SK-N-MC (cell line): Measurements from ENCODE around the gene CRLF3.
"Not testable (repeated sequence)": the region's sequence is repeated elsewhere in the genome, so short reads cannot be mapped to it uniquely, and the experiment has no call there.

Source experiments
- DNase-seq: peaks from one replicate; pipeline ENCODE4 v3.0.0-alpha.2; 2011; ENCODE audit warnings: low read depth, low spot score
- H3K27ac ChIP-seq: fragments of 200-600 bp; sonication (generic); 2 replicates; pipeline ENCODE4 v1.5.1; 2016; ENCODE audit warnings: mixed run types
- H3K36me3 ChIP-seq: fragments of 200-600 bp; sonication (generic); 2 replicates; pipeline ENCODE4 v1.6.1; 2017; ENCODE audit warnings: antibody characterized with exemption, low read length, mixed read lengths; ENCODE audit not compliant: insufficient read depth
- H3K4me3 ChIP-seq: fragments of 200-600 bp; sonication (generic); 2 replicates; pipeline ENCODE4 v1.5.1; 2016
- H3K9ac ChIP-seq: fragments of 200-600 bp; sonication (generic); 2 replicates; pipeline ENCODE4 v1.8.0; 2017; ENCODE audit warnings: mixed run types, mixed read lengths; ENCODE audit not compliant: insufficient read length
- H3K9me3 ChIP-seq: fragments of 200-600 bp; sonication (generic); 2 replicates; pipeline ENCODE4 v1.6.1; 2017; ENCODE audit warnings: low read depth, mild to moderate bottlenecking, antibody characterized with exemption, low read length, moderate library complexity, mixed read lengths
- EZH2 ChIP-seq: fragments of 200-600 bp; sonication (generic); IDR thresholded peaks from one replicate; pipeline ENCODE4 v1.6.1; 2017; ENCODE audit warnings: antibody characterized with exemption
- FOXP2 ChIP-seq: optimal IDR thresholded peaks from 2 replicates; pipeline ENCODE3; 2011; ENCODE audit warnings: mild to moderate bottlenecking, moderate library complexity; ENCODE audit not compliant: insufficient read depth; ENCODE audit errors: extremely low read length, control extremely low read depth
- POLR2AphosphoS5 ChIP-seq: IDR thresholded peaks from 2 replicates; pipeline ENCODE4 v1.6.1; 2012; ENCODE audit warnings: mild to moderate bottlenecking, low read depth, low read length, borderline replicate concordance

CRLF3 gene

DNA sequence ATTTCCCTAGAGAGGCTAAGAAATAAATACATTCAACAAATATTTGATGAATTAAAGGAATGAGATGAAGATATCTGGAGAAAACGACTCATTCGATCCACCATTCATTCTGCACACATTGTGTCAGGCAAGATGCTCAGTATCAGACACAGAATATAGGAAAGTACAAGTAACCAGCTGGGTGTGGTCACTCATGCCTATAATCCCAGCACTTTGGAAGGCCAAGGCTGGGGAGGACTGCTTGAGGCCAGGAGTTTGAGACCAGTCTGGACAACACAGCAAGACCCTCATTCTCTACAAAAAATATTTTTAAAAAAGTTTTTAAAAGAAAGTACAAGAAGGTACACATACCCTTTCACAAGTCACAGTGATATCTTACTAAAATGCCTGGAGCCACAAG is 42.3 kb downstream of the CRLF3 start:
- Histone ChIP-seq H3K36me3 (peaks cover 67% of the 10 kb centered on the region), H3K27ac (peak overlapping the region; percentile 60; the same call in 1 of the 2 replicates), H3K4me3 (no peak overlapping the region), H3K9ac (no peak overlapping the region), H3K9me3 (no peaks in the 10 kb centered on the region)
- no peak for TF ChIP-seq EZH2
- TF ChIP-seq POLR2AphosphoS5 = 0 out of 2 replicates have a peak, but pooled peaks have one; percentile 13
- no peak for DNase-seq

DNA sequence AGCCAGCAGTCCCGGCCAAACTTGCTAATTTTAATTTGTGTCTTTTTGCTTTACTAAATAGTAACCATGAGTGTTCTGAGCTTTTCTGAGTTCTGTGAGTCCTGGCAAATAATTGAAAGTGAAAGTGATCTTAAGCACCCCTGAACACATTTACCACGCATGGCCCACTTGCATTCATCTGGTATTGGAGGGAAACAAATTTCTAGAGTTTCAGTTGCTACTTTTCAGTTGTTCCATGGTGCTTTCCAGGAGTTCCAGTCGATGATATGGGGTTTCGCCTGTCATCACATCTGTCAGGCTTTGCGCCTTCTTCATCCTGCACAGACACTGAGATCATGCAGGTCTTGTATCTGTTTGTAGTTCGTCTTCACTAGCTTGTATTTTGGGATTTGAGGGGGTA is 44.1 kb downstream of the CRLF3 start:
- no peak overlapping the region for H3K9ac ChIP-seq
- no peak for TF ChIP-seq EZH2
- TF ChIP-seq FOXP2 = no peak
- H3K27ac ChIP-seq = no peak overlapping the region
- H3K4me3 ChIP-seq = no peak overlapping the region
- no peaks in the 10 kb centered on the region for H3K9me3 ChIP-seq
- no peak for DNase-seq
- peaks cover 53% of the 10 kb centered on the region for H3K36me3 ChIP-seq

DNA sequence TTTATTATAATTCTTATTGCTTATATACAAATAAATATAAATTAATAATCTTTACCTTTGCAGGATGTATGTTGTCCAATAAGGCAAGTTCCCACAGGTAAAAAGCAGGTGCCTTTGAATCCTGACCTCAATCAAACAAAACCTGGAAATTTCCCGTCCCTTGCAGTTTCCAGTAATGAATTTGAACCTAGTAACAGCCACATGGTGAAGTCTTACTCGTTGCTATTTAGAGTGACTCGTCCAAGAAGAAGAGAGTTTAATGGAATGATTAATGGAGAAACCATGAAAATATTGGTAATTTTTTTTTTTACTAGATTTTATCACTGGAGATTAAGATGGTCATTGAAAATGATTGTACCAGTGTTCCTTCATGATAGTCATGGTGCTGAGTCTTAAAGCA is 55.7 kb downstream of the CRLF3 start:
- DNase-seq, H3K27ac ChIP-seq, H3K4me3 ChIP-seq, H3K9ac ChIP-seq, H3K9me3 ChIP-seq: not testable (repeated sequence)
- H3K36me3 ChIP-seq = peaks cover 27% of the 10 kb centered on the region

DNA sequence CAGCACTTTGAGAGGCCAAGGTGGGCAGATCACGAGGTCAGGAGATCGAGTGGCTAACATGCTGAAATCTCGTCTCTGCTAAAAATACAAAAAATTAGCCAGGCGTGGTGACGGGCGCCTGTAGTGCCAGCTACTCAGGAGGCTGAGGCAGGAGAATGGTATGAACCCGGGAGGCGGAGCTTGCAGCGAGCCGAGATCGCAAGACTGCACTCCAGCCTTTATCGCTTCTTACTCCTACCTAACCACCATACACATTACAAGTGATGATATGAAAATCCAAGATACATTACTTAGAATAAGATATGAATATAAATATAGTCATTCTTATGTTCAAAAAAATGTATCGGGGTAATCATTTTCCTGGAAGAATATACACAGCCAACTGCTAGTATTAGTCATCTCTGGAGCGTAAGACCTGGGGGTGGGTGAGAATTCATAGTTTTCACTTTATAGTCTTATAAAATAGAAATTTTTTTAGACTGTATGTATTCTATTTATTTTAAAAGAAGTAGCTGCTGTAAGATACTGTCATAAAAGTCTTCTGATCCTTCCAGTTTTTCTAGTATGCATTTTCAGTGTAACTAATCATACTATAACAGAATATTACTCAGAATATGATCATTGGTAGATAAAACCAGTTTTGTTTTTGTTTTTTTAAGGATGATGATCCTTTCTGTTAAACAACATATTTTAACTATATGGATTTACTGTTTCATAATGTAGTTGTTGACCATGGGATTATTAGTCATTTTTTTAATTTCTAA is 56.7 kb downstream of the CRLF3 start:
- H3K9ac ChIP-seq, H3K27ac ChIP-seq, DNase-seq, H3K9me3 ChIP-seq, H3K4me3 ChIP-seq: not testable (repeated sequence)
- peaks cover 26% of the 10 kb centered on the region for H3K36me3 ChIP-seq

DNA sequence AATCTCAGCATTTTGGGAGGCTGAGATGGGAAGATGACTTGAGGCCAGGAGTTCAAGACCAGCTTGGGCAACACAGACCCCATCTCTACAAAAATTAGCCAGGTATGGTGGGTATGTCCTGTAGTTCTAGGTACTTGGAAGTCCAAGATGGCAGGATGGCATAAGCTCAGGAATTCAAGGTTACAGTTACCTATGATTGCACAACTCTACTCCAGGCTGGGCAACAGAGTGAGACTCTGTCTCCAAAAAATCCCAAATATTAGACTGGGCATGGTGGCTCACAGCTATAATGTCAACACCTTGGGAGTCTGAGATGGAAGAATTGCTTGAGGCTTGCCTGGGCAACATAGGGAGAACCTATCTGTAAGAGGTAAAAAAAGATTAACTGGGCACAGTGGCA is 63.4 kb downstream of the CRLF3 start:
- TF ChIP-seq EZH2 (no peak), FOXP2 (no peak), POLR2AphosphoS5 (no peak)
- H3K36me3 ChIP-seq = peaks cover 22% of the 10 kb centered on the region
- no peak for DNase-seq
- no peaks in the 10 kb centered on the region for H3K9me3 ChIP-seq
- no peak overlapping the region for H3K27ac ChIP-seq
- H3K4me3 ChIP-seq = no peak overlapping the region
- H3K9ac ChIP-seq = no peak overlapping the region

DNA sequence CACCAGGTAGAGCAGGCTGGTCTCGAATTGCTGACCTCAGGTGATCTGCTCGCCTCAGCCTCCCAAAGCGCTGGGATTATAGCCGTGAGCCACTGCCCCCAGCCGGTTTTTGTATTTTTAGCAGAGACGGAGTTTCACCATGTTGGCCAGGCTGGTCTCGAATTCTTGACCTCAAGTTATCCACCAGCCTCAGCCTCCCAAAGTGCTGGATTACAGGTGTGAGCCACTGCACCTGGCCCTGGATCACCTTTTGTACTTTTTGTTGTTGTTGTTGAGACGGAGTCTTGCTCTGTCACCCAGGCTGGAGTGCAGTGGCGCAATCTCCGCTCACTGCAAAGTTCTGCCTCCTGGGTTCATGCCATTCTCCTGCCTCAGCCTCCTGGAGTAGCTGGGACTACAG is 71.2 kb downstream of the CRLF3 start:
- DNase-seq, H3K9me3 ChIP-seq, H3K27ac ChIP-seq, H3K4me3 ChIP-seq, H3K9ac ChIP-seq: not testable (repeated sequence)
- peaks cover 36% of the 10 kb centered on the region for H3K36me3 ChIP-seq

DNA sequence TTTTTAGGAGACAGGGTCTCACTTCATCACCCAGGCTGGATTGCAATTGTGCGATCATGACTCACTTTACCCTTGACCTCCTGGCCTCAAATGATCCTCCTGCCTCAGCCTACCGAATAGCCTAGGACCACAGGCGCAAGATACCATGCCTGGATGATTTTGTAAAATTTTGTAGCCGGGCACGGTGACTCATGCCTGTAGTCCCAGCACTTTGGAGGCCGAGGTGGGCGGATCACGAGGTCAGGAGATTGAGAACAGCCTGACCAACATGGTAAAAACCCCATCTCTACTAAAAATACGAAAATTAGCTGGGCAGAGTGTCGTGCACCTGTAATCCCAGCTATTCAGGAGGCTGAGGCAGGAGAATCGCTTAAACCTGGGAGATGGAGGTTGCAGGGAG is 73.5 kb downstream of the CRLF3 start:
- DNase-seq, H3K9me3 ChIP-seq, H3K9ac ChIP-seq, H3K27ac ChIP-seq, H3K4me3 ChIP-seq: not testable (repeated sequence)
- H3K36me3 ChIP-seq = peaks cover 43% of the 10 kb centered on the region

DNA sequence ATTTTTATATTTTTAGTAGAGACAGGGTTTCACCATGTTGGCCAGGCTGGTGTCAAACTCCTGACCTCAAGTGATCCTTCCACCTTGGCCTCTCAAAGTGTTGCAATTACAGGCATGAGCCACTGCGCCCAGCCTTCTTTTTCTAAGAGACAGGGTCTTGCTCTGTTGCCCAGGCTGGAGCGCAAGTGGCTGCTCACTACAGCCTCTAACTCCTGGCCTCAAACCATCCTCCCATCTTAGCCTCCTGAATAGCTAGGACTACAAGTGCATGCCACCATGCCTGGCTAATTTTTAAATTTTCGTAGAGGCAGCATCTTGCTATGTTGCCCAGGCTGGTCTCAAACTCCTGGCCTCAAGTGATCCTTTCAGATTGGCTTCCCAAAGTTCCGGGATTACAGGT is 76.9 kb downstream of the CRLF3 start:
- H3K9me3 ChIP-seq, H3K4me3 ChIP-seq, H3K27ac ChIP-seq, H3K9ac ChIP-seq, DNase-seq: not testable (repeated sequence)
- peaks cover 47% of the 10 kb centered on the region for H3K36me3 ChIP-seq

DNA sequence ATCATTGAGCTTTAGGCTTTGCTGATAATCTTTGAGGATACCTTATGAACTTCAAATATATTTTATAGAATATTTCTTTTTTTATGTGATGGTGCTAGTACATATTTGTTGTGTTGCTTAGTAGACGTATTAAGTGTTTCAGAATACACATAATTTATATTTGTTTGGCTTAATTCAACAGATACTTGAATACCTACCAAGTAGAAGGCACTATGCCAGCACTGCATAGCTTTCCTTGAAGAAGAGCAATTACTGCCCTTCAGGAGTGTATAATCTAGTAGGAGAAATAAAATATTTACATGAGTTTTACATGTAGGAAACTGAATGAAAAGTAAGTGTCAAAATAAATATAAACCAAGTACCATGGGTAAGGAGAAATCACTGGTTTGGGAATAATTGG is 81.8 kb downstream of the CRLF3 start:
- not testable (repeated sequence) for H3K9ac ChIP-seq, H3K27ac ChIP-seq, H3K4me3 ChIP-seq, H3K9me3 ChIP-seq, DNase-seq
- peaks cover 56% of the 10 kb centered on the region for H3K36me3 ChIP-seq

DNA sequence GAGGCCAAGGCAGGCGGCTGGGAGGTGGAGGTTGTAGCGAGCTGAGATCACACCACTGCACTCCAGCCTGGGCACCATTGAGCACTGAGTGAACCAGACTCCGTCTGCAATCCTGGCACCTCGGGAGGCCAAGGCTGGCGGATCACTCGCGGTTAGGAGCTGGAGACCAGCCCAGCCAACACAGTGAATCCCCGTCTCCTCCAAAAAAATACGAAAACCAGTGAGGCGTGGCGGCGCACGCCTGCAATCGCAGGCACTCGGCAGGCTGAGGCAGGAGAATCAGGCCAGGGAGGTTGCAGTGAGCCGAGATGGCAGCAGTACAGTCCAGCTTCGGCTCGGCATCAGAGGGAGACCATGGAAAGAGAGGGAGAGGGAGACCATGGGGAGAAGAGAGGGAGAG is 88.1 kb downstream of the CRLF3 start:
- H3K27ac ChIP-seq, H3K4me3 ChIP-seq, DNase-seq, H3K9ac ChIP-seq, H3K9me3 ChIP-seq: not testable (repeated sequence)
- peaks cover 32% of the 10 kb centered on the region for H3K36me3 ChIP-seq

DNA sequence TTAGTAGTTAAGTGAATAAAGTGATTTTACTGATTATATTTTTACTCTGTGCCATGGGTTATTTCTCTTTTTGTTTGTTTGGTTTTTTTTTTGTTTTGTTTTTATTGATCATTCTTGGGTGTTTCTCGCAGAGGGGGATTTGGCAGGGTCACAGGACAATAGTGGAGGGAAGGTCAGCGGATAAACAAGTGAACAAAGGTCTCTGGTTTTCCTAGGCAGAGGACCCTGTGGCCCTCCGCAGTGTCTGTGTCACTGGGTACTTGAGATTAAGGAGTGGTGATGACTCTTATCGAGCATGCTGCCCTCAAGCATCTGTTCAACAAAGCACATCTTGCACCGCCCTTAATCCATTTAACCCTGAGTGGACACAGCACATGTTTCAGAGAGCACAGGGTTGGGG is 88.8 kb downstream of the CRLF3 start:
- not testable (repeated sequence) for H3K9me3 ChIP-seq, DNase-seq, H3K27ac ChIP-seq, H3K4me3 ChIP-seq, H3K9ac ChIP-seq
- peaks cover 26% of the 10 kb centered on the region for H3K36me3 ChIP-seq

DNA sequence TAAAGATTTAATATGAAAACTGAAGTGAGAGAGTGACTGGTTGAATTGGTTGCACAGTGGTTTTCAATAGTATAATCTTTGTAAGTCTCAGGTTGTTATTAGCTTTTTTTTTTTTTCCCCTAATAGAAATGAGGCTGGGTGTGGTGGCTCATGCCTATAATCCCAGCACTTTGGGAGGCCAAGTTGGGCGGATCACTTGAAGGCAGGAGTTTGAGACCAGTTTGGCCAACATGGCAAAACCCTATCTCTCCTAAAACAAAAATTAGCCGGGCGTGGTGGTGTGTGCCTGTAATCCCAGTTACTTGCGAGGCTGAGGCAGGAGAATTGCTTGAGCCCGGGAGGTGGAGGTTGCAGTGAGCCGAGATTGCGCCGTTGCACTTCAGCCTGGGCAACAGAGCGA is 89.3 kb downstream of the CRLF3 start:
- H3K36me3 ChIP-seq = peaks cover 24% of the 10 kb centered on the region
- not testable (repeated sequence) for H3K27ac ChIP-seq, H3K9ac ChIP-seq, H3K9me3 ChIP-seq, DNase-seq, H3K4me3 ChIP-seq

DNA sequence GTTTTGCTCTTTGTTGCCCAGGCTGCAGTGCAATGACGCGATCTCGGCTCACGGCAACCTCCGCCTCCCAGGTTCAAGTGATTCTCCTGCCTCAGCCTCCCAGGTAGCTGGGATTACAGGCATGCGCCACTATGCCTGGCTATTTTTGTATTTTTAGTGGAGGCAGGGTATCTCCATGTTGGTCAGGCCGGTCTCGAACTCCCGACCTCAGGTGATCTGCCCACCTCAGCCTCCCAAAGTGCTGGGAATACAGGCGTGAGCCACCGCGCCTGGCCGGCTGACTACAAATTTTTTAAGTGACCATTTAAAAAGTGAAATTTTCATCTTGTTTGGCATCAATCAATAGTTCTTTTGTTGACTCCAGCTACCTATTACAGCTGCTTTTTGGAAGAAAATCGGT is 90.3 kb downstream of the CRLF3 start:
- DNase-seq = not testable (repeated sequence)

More for the DNA sequence above, 90.3 kb downstream of the CRLF3 start:
- peaks cover 19% of the 10 kb centered on the region for H3K36me3 ChIP-seq
- not testable (repeated sequence) for H3K9me3 ChIP-seq, H3K9ac ChIP-seq, H3K27ac ChIP-seq, H3K4me3 ChIP-seq
